Endothelial cell of umbilical vein (primary cell): ENCODE data around the gene GDPD4. TPM values are rescaled to one million over a fixed set of nuclear protein-coding genes. Genes with fewer than 3 reads are reported as not detected.

ENCODE experiments used
- BruUV-seq: library from RNA; stranded (reverse); fragments of 400-500 nt; replicated peaks from 2 replicates; lab custom pipeline; 2021; lab: Mats Ljungman, UMichigan
- CTCF ChIA-PET: fragments of 300-600, 350-600 bp; sonication (Branson Sonifier 250); formaldehyde crosslinking; loops from one replicate; lab custom pipeline; 2021; ENCODE audit warnings: antibody characterized with exemption, inconsistent platforms; lab: Charles Lee
- POLR2A ChIA-PET: fragments of 300-600, 350-600 bp; sonication (Branson Sonifier 250); formaldehyde crosslinking; loops from one replicate; lab custom pipeline; 2021; ENCODE audit warnings: antibody characterized with exemption, inconsistent platforms; lab: Charles Lee
- DNase-seq: peaks from one replicate; pipeline ENCODE4 v3.0.0-alpha.2; 2011; ENCODE audit warnings: low read depth, low spot score
- FAIRE-seq: peaks from 2 replicates; lab custom pipeline; 2011; peaks lifted over from hg19 to GRCh38; lab: Jason Lieb, UNC
- H2AFZ ChIP-seq: 2 replicates; pipeline ENCODE4 v1.6.0; 2012; ENCODE audit warnings: low read depth, low read length, control low read depth, inconsistent platforms
- H3K27ac ChIP-seq: 2 replicates; pipeline ENCODE4 v1.5.1; 2011; ENCODE audit warnings: low read depth, mild to moderate bottlenecking, control low read depth, low read length, moderate library complexity; ENCODE audit not compliant: insufficient read depth
- H3K27me3 ChIP-seq, 2 experiments: 2 replicates each; pipeline versions ENCODE4 v1.6.0 to v1.6.1; 2011; ENCODE audit warnings: low read length in 2 of 2, mixed read lengths in 1 of 2; ENCODE audit not compliant: control insufficient read depth in 2 of 2, insufficient read depth in 2 of 2
- H3K36me3 ChIP-seq, 2 experiments: 2 replicates in 1 of 2; 3 replicates in 1 of 2; pipeline ENCODE4 v1.5.1; 2011; ENCODE audit warnings: low read length in 2 of 2, mild to moderate bottlenecking in 1 of 2, moderate library complexity in 1 of 2; ENCODE audit not compliant: control insufficient read depth in 2 of 2, insufficient read depth in 2 of 2; ENCODE audit errors: extremely low read depth in 1 of 2
- H3K4me1 ChIP-seq: 3 replicates; pipeline ENCODE4 v1.5.1; 2011; ENCODE audit warnings: mild to moderate bottlenecking, low read length; ENCODE audit not compliant: control insufficient read depth, insufficient read depth; ENCODE audit errors: extremely low read depth
- H3K4me2 ChIP-seq: 2 replicates; pipeline ENCODE4 v1.6.1; 2011; ENCODE audit warnings: low read length, control low read depth, mixed read lengths; ENCODE audit not compliant: insufficient read depth
- H3K4me3 ChIP-seq, 3 experiments: fragments of 200-600 bp in 1 of 3; sonication (generic), shearing (Covaris generic) in 1 of 3; replicated peaks in 1 of 3; 2 replicates each; pipeline ENCODE4 v1.5.1; 2011 to 2016; ENCODE audit warnings: control low read depth in 3 of 3, low read length in 3 of 3, mild to moderate bottlenecking in 2 of 3, inconsistent platforms in 1 of 3, low read depth in 1 of 3, moderate library complexity in 1 of 3; ENCODE audit not compliant: insufficient read depth in 1 of 3
- H3K79me2 ChIP-seq: 2 replicates; pipeline ENCODE4 v1.6.0; 2012; ENCODE audit warnings: low read length, inconsistent platforms; ENCODE audit not compliant: control insufficient read depth, insufficient read depth
- H3K9ac ChIP-seq: replicated peaks from 2 replicates; pipeline ENCODE3; 2011; ENCODE audit warnings: low read length, control low read depth; ENCODE audit not compliant: insufficient read depth; ENCODE audit errors: extremely low read depth
- H3K9me1 ChIP-seq: replicated peaks from 3 replicates; pipeline ENCODE4 v1.6.0; 2011; ENCODE audit warnings: mild to moderate bottlenecking, low read length; ENCODE audit not compliant: control insufficient read depth, insufficient read depth; ENCODE audit errors: extremely low read depth
- H3K9me3 ChIP-seq: replicated peaks from 2 replicates; pipeline ENCODE4 v1.5.1; 2012; ENCODE audit warnings: low read length, inconsistent platforms; ENCODE audit not compliant: control insufficient read depth, insufficient read depth
- H4K20me1 ChIP-seq: replicated peaks from 2 replicates; pipeline ENCODE3; 2011; ENCODE audit warnings: mild to moderate bottlenecking, low read length; ENCODE audit not compliant: control insufficient read depth, insufficient read depth; ENCODE audit errors: extremely low read depth
- EZH2 ChIP-seq: IDR thresholded peaks from 2 replicates; pipeline ENCODE4 v1.6.1; 2012; ENCODE audit warnings: borderline replicate concordance, low read depth, mild to moderate bottlenecking, moderate library complexity, low read length, inconsistent platforms; ENCODE audit not compliant: severe bottlenecking
- FOS ChIP-seq: IDR thresholded peaks from 2 replicates; pipeline ENCODE4 v1.6.1; 2011; ENCODE audit warnings: mild to moderate bottlenecking, low read length, moderate library complexity, borderline replicate concordance; ENCODE audit not compliant: insufficient read depth
- GATA2 ChIP-seq: IDR thresholded peaks from 2 replicates; pipeline ENCODE4 v1.7.0; 2011; ENCODE audit warnings: low read depth, mild to moderate bottlenecking, moderate library complexity, mixed read lengths, low read length; ENCODE audit not compliant: insufficient read length, insufficient read depth
- JUN ChIP-seq: IDR thresholded peaks from 2 replicates; pipeline ENCODE4 v1.6.1; 2011; ENCODE audit warnings: borderline replicate concordance, low read depth; ENCODE audit not compliant: insufficient read length, insufficient read depth
- MAX ChIP-seq: IDR thresholded peaks from 2 replicates; pipeline ENCODE4 v1.6.1; 2011; ENCODE audit not compliant: insufficient read depth, insufficient read length
- MYC ChIP-seq: IDR thresholded peaks from one replicate; pipeline ENCODE4 v1.6.1; 2011; ENCODE audit warnings: mild to moderate bottlenecking, low read depth, low read length
- POLR2A ChIP-seq: IDR thresholded peaks from 2 replicates; pipeline ENCODE4 v1.6.1; 2012; ENCODE audit warnings: low read depth, mild to moderate bottlenecking, control low read depth, low read length
- POLR2AphosphoS5 ChIP-seq: IDR thresholded peaks from 2 replicates; pipeline ENCODE4 v1.6.1; 2012; ENCODE audit warnings: low read depth, mild to moderate bottlenecking, control low read depth, low read length, moderate library complexity; ENCODE audit not compliant: insufficient read depth
- dilution Hi-C: fragments of 300-500 bp; cut with MboI; formaldehyde crosslinking; loops from one replicate; pipeline ENCODE4 v1.15.0; 2019; ENCODE audit warnings: low sequenced_read_pairs; ENCODE audit not compliant: extremely low pct_ligation_motif_present
- intact Hi-C: fragments of 100-400 bp; cut with micrococcal nuclease; formaldehyde crosslinking; loops from one replicate; pipeline ENCODE4 v1.10.0; 2022
- polyA plus RNA-seq, 4 experiments: library from polyadenylated mRNA; depleted of rRNA in 3 of 4; stranded (reverse) in 3 of 4; unstranded in 1 of 4; fragments of >200 nt; gene quantifications; 2 replicates each; pipeline versions ENCODE4 v1.2.1 to v1.2.3, GENCODE V29; 2011 to 2012; ENCODE audit warnings: missing spikeins in 1 of 4
- total RNA-seq: library from RNA; stranded (reverse); gene quantifications from 2 replicates; pipeline ENCODE4 v1.2.3, GENCODE V29; 2021
- TF ChIP-seq, protein P1 (sequence below), 2 donors: IDR thresholded peaks; 1 replicate in 1 of 2; 2 replicates in 1 of 2; pipeline ENCODE4 v1.5.1; 2011; ENCODE audit warnings: low read length in 2 of 2, mild to moderate bottlenecking in 2 of 2, moderate library complexity in 2 of 2, control low read depth in 1 of 2, inconsistent platforms in 1 of 2, low read depth in 1 of 2; ENCODE audit not compliant: insufficient read depth in 1 of 2; ENCODE audit errors: extremely low read depth in 1 of 2

The GDPD4 gene
- total and polyA plus RNA-seq, 2 donors (not counting 3 experiments of a cell fraction or from before 2014, with no cell fraction given), result not detected

DNA sequence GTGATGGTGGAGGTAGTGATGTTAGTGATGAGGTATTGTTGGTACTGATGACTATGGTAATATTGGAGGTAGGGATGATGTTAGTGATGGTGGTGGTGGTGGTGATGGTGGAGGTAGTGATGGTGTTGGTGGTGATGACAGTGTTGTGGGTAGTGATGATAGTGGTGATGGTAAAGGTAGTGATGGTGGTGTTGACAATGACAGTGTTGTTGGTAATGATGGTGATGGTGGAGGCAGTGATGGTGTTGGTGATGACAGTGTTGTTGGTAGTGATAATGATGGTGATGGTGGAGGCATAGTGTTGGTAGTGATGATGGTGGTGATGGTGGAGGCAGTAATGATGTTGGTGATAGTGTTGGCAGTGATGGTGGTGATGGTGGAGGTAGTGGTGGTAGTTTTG is 108.3 kb downstream of the GDPD4 start:
- Histone ChIP-seq H4K20me1 (no peaks in the 10 kb centered on the region), H3K4me3 (no peak overlapping the region), H3K27ac (no peak overlapping the region), H3K9me3 (no peaks in the 10 kb centered on the region), H3K79me2 (no peaks in the 10 kb centered on the region), H3K4me1 (no peaks in the 10 kb centered on the region), H3K4me2 (no peak overlapping the region), H3K9me1 (no peaks in the 10 kb centered on the region), H3K36me3 (no peaks in the 10 kb centered on the region), H3K27me3 (no peaks in the 10 kb centered on the region), H3K9ac (no peak overlapping the region), H2AFZ (no peak overlapping the region)
- ChIA-PET POLR2A (no interaction called here), CTCF (interaction anchor here (1.4 to 4.6 kb wide), 3 partner anchors 12 to 427 kb away, joined by 4 to 235 read pairs (median 65); no protein-coding TSS in a partner anchor)
- FAIRE-seq (no peak), DNase-seq (no peak)
- no TSS peak for BruUV-seq
- dilution Hi-C loops, result no loop called here
- TF ChIP-seq MAX (no peak), GATA2 (no peak), FOS (no peak), MYC (no peak), POLR2A (no peak), EZH2 (no peak), JUN (no peak), POLR2AphosphoS5 (no peak)
- TF ChIP-seq, protein P1, sequence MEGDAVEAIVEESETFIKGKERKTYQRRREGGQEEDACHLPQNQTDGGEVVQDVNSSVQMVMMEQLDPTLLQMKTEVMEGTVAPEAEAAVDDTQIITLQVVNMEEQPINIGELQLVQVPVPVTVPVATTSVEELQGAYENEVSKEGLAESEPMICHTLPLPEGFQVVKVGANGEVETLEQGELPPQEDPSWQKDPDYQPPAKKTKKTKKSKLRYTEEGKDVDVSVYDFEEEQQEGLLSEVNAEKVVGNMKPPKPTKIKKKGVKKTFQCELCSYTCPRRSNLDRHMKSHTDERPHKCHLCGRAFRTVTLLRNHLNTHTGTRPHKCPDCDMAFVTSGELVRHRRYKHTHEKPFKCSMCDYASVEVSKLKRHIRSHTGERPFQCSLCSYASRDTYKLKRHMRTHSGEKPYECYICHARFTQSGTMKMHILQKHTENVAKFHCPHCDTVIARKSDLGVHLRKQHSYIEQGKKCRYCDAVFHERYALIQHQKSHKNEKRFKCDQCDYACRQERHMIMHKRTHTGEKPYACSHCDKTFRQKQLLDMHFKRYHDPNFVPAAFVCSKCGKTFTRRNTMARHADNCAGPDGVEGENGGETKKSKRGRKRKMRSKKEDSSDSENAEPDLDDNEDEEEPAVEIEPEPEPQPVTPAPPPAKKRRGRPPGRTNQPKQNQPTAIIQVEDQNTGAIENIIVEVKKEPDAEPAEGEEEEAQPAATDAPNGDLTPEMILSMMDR (IDR thresholded peaks at IDR 0.05; ENCODE audit: extremely low read depth in 1 of 2, insufficient read depth in 1 of 2, low read depth in 1 of 2, low read length in 2 of 2), result no peak
- intact Hi-C loops, result loop anchor here (10.0 kb wide), 1 partner anchor 282 kb away; the partner anchor contains the start of gene PAK1
